ENCODE data around the gene OR6C76.
"Not testable (repeated sequence)": the region's sequence is repeated elsewhere in the genome, so short reads cannot be mapped to it uniquely, and the experiment has no call there.

The OR6C76 gene

GRCh38 chr12:55425954-55426353 lies at the start of gene OR6C76:
TSS of gene OR6C76 (plus strand) at chr12:55426254. CDS start at chr12:55426254, 0 bp downstream.
- no peak for DNase-seq

GRCh38 chr12:55385891-55386290 lies 40.2 kb upstream of the OR6C76 start:
- DNase-seq: no peak

- DNase-seq: no peak
These were observed 33.8 kb upstream of the OR6C76 start for GRCh38 chr12:55392032-55392795.

DNA sequence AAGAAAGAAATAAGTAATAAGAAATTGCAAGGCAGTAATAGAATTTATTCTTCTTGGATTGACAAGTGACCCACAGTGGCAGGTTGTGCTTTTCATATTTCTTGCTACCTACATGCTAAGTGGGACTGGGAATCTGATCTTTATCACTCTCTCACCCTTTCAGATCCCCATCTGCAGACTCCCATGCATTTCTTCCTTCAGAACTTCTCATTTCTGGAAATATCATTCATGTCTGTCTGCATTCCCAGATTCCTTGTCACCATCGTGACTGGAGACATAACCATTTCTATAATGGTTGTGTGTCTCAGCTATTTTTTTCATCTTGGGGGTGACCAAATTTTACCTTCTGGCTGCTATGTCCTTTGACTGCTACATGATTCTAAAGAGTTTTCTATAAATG lies 29.7 kb upstream of the OR6C76 start:
- DNase-seq: no peak

GRCh38 chr12:55400229-55400628 lies 25.8 kb upstream of the OR6C76 start, which contains the start of gene OR6C65:
TSS of gene OR6C65 (plus strand) at chr12:55400529. CDS start at chr12:55400529, 0 bp downstream.
- no peak for DNase-seq

DNA sequence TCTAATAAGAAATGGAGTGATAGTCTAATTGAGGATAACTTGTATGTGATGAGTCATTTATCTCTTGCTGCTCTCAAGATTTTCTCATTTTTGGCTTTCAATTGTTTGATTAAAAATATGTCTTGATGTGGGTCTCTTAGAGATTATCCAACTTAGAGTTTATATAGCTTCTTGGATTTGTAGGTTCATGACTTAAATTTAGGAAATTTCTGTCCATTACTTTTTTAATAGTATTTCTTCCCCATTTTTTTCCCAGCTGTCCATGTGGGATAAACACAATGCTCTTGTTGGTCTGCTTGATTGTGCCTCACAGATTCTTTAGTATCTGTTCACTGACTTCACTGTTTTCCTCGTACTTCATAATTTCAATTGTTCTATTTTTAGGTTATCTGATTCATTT lies 18.2 kb upstream of the OR6C76 start:
- DNase-seq: no peak

DNA sequence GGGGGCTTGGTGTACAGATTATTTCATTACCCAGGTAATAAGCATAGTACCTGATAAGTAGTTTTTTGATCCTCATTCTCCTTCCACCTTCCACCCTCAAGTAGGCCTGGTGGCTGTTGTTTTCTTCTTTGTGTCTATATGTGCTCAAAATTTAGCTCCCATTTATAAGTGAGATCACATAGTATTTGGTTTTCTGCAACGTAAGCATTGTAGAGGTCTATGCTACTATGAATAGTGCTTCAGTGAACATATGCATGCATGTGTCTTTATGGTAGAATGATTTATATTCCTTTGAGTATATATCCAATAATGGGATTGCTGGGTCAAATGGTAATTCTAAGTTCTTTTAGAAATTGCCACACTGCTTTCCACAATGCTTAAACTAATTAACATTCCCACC lies 16.9 kb upstream of the OR6C76 start:
- not testable (repeated sequence) for DNase-seq

DNA sequence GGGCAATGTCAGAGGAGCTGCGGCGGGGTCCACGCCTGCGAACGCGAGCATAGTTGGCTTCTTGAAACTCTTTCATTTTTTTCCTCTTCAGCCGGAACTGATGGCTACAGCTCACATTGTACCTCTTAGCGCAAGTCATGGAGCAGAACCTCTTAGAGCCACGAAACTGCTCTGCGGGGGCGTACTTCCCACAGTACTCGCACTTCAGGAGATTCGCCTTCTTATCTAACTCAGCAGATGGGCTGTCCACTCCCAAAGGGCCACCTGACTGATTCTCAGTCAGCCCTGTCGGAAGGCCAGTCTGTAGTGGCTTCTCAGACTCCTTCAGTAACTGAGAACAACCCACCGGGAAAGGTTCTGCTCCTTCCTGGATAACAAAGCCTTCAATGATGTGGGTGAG lies 13.9 kb upstream of the OR6C76 start:
- DNase-seq: not testable (repeated sequence)

DNA sequence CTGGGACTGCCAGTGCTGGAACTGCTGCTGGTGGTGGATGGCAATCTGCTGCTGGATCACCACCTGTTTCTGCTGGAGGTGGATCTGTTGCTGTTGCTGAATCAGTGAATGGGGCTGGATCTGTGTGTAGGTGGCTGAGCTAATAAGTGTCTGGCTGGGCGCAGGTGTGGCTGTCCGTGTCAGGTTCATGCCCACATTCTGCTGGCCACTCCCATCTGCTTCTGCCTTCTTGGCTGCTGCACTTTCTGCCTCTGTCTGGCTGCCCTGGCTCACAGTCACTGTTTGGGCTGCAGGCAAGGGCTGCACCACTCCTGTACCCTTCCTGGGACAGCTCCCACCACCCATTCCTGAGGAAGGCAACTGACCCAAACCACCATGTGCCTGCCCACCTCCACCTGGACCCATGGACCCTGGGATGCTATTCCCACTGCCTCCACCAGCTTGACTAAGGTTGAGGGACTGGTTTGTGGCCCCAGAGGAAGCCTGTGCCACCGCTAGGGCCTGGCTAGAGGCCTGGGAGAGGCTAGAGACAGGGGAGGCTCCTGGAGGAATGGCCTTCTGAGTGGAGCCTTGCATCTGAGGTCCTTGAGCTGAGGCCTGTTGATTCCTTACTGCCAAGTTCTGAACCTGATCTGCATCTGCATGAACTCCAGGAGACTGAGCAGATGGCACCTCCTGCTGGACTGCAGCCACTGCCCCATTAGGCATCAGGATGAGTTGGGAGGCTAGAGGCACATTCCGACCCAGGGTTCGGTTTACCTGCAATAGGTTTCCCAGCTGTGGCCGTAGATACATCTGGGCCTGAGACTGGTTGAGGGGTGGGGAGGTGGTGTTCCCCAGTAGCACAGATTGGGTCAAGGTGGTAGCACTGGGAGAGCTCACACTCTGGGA lies 12.3 kb upstream of the OR6C76 start:
- DNase-seq: not testable (repeated sequence)

DNA sequence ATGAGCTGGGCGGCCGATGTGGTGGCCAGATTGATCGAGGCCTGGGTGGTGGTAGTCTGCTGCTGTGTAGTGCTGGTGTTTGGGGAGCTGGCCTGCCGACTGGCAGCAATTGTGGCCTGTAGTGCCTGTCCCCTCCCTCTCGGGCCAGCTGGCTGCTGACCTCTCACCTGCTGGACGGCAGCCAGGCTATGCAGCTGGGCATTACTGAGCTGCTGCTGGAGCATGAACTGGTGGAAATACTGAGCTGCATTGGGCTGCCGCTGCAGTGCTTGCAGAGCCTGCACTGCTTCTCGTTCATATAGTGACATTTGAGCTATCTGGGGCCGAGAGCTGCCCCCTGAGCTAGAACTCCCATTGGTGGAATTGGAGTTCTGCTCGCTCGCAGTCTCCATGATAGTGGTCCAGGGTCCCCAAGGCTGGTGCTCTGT lies 11.6 kb upstream of the OR6C76 start:
- DNase-seq: peak; percentile 73

GRCh38 chr12:55414889-55415288 lies 11.2 kb upstream of the OR6C76 start:
- DNase-seq: not testable (repeated sequence)

GRCh38 chr12:55416961-55417360 lies 9.1 kb upstream of the OR6C76 start:
- DNase-seq: no peak

DNA sequence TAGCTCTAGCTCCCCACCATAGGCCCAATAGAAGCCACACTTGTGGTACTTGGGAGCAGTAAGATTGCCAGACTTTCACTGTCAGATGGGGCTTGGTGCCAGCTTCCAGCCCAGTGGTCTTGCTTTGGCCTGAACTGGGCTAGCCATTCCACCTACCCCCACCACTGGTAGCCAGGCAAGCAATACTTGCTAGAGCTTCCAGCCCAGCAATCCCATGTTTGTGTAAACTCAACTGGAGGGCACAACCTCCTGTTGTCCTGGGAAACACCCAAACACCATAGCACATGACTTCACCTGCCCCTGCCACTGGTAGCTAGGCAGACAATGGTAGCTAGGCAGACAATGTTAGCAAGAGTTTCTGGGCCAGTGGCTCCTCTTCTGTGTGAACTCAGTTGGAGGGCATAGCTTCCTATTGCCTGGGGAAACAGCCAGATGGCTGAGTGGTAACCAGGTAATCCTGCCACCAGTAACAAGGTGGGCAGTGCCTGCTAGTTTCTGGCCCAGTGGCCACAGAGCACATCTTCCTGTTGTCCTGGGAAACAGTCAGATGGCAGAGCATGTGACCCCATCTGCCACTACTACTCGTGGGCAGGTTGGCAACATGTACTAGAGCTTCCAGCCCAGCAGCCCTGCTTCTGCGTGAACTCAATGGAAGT lies 5.6 kb upstream of the OR6C76 start:
- DNase-seq: no peak

GRCh38 chr12:55428331-55429243 lies 2.5 kb downstream of the OR6C76 start:
- no peak for DNase-seq

- DNase-seq: not testable (repeated sequence)
These were observed 15.2 kb downstream of the OR6C76 start for GRCh38 chr12:55441233-55441632.

DNA sequence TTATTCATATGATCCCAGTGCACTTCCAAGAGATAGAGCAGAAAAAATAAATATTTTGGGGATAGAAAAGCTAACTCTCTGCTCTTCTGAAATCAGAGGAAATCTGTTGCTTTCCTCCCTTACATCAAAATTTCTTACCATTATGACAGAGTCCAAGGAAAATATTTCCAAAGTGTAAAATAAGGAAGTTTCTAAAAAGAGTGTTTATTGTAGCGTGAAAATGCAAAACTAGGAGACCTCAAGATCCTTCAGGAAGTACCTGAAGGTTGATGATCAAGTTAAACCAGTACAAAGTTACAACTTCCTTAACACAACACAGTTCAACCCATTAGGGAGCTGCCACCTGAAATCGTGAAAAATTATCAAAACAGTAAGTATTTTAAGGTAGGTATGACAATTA lies 17.7 kb downstream of the OR6C76 start, which contains the start of gene OR6C2:
TSS of gene OR6C2 (plus strand) at position 301 of the 400 bp plus-strand sequence. CDS start 8,138 bp downstream, outside the sequence.
- no peak for DNase-seq

GRCh38 chr12:55445357-55445756 lies 19.3 kb downstream of the OR6C76 start:
- DNase-seq: no peak

DNA sequence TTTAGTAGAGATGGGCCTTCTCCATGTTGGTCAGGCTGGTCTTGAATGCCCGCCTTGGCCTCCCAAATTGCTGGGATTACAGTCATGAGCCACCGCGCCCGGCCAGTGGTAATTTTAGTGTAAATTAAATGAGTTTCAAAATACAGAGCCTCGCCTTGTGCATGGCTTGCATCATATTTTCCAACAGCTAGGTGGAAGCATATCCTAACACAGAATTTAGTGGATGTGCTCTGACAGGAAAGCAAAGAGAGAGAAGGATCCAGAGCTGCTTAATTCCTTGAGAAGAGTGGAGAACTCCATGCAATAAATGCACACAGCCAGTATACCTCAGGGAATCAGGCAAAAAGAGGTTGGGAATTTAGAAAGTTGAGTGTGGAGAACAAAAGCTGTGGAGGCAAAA lies 20.3 kb downstream of the OR6C76 start:
- no peak for DNase-seq

DNA sequence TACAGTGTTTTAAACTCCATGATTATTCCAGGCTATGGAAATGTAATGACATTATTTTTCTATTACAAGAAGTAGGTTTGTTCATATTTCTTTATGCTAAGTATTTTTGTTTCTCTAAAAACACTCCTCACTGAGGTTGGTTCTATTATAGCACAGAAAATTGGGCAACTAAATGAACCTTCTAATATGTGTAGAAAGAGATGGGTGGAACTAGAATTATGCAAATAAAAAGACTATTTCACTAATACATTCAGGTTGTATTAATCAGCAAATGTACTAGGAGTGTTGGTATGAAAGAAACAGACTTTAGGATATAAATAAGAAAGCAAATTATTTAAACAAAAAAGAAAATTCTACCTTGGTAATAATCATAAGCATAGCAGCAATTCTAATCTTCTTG lies 22.8 kb downstream of the OR6C76 start:
- DNase-seq: no peak

GRCh38 chr12:55464926-55465325 lies 38.9 kb downstream of the OR6C76 start:
- not testable (repeated sequence) for DNase-seq

DNA sequence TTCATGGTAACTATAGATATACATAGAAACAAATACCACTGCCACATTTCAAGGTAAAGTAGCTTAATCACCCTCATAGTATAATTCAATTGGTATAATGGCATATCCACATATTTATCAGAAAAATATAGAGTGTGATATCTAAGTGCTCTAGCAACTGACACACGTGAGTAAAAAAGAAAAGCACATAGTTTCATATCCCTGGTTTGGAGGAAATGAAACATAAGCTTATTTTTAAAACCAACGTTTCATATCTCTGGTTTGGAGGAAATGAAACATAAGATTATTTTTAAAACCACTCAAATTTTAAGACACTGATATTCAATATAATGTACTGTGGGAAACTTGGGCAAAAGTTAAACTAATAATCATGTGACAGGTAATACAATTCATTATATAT lies 41.8 kb downstream of the OR6C76 start:
- DNase-seq: no peak

DNA sequence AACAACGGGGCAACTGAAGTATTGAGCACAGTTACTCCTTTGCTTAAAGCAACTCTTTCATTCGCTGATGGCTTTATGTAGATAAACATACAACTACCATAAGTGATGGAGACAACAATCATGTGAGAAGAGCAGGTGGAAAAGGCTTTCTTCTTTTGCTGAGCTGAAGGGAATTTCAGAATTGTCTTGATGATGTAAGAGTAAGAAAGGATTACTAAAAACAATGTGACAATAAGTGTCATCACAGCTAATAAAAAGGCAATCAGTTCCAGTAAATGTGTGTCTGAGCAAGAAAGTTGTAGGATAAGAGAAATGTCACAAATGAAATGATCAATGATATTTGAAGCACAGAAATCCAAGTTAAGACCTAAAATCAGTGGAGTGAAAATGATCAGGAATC lies 43.2 kb downstream of the OR6C76 start:
- DNase-seq: no peak
